Activated CD4-positive, alpha-beta T cell treated with anti-CD3 and anti-CD28 coated beads for 4 hours (primary cell): Measurements from ENCODE around the gene IDUA.
A peak's percentile ranks its signal among the peaks of the same experiment; 100 is the strongest.

ENCODE experiments used
- DNase-seq, 2 donors: peaks; one replicate each; pipeline ENCODE4 v3.0.0-alpha.2; 2020

The IDUA gene

DNA sequence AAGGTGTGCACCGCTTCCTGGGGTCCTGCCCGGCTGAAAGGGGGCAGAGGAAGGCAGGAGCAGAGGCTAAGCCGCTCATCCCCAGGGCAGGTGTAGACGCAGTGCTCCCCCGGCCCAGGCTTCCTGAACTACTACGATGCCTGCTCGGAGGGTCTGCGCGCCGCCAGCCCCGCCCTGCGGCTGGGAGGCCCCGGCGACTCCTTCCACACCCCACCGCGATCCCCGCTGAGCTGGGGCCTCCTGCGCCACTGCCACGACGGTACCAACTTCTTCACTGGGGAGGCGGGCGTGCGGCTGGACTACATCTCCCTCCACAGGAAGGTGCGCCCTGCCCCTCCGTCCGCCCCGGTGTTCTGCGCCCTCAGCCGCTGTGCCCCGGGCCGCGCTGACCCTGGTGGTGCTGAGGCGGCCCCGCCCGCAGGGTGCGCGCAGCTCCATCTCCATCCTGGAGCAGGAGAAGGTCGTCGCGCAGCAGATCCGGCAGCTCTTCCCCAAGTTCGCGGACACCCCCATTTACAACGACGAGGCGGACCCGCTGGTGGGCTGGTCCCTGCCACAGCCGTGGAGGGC, 14.8 kb downstream of the IDUA start:
- no peak for DNase-seq

DNA sequence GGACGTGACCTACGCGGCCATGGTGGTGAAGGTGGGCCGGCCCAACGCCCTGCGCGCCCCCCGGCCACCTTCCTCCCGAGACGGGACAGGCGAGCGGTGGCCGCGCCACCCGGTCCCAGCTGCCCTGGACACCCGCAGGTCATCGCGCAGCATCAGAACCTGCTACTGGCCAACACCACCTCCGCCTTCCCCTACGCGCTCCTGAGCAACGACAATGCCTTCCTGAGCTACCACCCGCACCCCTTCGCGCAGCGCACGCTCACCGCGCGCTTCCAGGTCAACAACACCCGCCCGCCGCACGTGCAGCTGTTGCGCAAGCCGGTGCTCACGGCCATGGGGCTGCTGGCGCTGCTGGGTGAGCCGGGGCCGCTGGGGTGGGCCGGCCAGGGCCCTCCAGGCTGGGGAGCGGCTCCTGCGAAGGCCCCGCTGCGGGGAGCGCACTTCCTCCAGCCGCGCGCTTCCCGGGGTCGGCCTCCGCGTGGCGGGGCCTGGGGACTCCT, 15.3 kb downstream of the IDUA start:
- no peak for DNase-seq

DNA sequence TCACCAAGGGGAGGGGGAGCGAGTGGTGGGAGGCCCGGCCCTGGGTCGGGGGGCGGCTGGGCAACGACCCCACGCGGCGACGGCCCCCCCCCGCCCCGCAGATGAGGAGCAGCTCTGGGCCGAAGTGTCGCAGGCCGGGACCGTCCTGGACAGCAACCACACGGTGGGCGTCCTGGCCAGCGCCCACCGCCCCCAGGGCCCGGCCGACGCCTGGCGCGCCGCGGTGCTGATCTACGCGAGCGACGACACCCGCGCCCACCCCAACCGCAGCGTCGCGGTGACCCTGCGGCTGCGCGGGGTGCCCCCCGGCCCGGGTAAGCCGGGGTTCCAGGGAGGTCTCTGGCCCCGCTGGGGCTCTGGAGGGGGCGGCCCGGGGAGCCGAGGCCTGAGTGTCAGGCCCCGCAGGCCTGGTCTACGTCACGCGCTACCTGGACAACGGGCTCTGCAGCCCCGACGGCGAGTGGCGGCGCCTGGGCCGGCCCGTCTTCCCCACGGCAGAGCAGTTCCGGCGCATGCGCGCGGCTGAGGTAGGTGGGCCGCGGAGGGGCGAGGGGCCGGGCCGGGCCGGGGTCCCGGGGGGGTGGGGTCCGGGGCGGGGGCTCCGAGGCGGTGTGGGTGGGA, 15.9 kb downstream of the IDUA start:
- DNase-seq, result no peak

DNA sequence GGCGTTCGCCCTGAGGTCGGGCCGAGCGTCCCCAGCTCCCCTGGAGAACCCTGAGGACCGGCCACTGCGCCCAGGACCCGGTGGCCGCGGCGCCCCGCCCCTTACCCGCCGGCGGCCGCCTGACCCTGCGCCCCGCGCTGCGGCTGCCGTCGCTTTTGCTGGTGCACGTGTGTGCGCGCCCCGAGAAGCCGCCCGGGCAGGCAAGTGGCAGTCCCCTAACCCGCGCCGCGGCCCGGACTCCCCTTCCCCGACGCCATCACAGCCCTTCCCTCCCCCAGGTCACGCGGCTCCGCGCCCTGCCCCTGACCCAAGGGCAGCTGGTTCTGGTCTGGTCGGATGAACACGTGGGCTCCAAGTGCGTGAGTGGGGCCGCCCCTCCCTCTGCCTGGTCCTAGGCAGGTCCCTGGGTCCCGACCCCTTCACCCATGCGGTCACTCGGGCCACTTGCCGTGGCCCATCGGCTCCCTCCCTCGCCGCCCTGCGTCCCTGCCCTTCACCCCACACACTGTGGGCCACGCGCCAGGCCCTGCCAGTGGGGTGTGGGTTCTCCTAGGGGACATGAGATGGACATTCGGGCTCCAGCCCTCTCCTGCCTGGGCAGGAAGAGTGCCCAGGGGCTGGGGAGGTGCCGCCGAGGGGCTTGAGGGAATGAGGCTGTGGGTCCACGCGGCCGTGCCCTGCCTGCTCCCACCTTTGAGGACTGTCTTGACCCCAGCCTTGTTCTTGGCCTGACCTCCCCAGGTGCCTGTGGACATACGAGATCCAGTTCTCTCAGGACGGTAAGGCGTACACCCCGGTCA, 16.6 kb downstream of the IDUA start:
- no peak for DNase-seq

DNA sequence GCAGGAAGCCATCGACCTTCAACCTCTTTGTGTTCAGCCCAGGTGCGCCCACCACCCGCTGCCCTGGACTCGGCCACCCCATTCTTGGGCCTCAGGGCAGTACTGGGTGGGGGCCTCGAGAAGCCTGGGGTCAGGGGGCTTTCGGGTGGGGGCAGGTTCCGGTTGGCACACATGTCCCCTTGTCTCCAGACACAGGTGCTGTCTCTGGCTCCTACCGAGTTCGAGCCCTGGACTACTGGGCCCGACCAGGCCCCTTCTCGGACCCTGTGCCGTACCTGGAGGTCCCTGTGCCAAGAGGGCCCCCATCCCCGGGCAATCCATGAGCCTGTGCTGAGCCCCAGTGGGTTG, 17.2 kb downstream of the IDUA start:
- DNase-seq, result no peak

DNA sequence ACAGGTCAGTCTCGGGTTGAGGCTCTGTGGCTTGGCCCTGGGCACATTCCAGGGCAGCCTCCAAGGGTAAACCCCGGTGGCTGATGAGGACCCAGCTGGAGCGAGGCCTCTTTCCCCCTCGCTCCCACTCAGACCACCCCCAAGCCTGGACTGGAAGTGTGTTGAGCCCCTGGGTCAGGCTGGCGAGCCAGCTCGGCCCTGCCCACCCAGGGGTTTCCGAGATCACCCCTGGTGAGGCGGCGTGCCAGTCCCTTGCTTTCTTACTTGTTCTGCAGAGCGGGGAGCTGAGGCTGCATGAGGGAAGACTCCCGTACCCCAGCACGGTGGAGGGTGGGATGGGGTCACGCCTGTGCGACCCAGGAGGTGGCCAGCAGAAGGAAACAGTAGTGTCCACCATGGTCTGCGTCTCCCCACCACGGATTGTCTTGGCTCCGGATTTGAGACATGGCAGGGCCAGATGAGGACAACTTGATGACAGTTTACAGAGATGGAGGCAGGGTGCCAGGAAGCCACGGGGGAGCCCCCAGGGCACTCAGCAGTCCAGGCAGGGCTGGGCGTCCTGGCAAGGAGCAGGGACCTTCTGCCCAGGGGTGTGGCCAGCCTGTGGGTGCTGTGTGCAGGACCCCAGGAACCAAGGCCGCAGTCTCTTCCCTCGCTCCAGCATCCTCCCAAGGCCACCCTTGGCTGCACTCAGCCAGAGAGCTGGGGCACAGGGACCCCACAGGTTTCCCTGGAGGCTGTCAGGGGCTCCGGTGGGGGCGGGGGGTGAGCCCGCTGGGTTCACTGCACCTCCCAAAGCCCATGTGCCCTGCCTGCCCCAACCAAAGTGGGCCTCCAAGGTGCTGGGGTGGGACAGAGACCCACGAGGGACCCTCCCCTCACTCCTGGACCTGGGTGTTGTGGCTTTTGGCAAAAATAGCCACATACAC, 18.0 kb downstream of the IDUA start:
- no peak for DNase-seq

DNA sequence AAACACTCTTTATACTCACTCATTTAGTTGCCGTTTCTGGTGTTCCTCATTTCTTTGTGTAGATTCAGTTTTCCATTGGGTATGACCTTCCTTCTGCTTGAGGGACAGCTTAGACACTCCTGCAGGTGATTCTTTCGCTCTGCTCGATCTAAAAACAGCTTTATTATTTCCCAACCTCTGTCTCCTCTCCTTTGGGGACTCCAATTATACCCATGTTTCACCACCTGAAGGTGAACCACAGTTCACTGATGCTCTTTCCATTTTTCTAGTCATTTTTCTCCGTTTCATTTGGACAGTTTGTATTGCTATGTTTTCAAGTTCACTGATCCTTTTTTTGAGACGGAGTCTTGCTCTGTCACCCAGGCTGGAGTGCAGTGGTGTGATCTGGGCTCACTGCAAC, 20.0 kb downstream of the IDUA start:
- no peak for DNase-seq

DNA sequence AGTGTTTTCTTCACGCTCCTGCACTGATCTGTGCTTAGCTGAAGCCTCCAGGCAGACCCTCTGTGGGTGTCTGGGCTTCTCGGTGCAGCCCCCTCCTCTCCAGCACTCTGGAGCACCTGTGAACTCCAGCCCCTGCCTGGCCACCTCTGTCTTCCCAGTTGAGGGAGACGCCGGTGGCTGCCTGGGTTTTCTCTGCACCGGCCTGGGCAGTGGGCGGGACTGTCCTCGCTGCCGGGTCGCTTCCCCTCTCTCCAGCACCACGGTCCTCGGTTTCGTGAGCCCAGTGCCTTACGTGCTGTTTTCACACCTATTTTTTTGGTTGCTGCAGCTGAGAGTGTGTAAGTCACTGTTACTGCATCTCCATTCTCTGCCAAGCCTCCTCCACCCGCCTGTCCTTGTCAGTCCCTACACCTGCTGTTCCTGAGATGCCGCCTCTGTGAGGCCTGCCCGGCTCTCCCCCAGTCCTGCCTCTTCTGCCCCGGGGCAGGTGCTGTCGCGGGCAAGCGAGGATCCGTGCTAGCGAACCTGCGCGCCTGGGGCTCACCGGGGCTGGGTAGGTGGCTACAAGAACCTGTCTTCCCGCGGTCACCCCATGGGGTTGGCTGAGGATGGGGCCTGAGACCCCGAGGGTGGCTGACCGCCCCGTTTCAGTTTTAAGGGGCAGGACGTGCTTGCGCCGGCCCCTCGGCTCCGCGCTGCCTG, 22.1 kb downstream of the IDUA start:
- DNase-seq, result peak; percentile 32 to 33

DNA sequence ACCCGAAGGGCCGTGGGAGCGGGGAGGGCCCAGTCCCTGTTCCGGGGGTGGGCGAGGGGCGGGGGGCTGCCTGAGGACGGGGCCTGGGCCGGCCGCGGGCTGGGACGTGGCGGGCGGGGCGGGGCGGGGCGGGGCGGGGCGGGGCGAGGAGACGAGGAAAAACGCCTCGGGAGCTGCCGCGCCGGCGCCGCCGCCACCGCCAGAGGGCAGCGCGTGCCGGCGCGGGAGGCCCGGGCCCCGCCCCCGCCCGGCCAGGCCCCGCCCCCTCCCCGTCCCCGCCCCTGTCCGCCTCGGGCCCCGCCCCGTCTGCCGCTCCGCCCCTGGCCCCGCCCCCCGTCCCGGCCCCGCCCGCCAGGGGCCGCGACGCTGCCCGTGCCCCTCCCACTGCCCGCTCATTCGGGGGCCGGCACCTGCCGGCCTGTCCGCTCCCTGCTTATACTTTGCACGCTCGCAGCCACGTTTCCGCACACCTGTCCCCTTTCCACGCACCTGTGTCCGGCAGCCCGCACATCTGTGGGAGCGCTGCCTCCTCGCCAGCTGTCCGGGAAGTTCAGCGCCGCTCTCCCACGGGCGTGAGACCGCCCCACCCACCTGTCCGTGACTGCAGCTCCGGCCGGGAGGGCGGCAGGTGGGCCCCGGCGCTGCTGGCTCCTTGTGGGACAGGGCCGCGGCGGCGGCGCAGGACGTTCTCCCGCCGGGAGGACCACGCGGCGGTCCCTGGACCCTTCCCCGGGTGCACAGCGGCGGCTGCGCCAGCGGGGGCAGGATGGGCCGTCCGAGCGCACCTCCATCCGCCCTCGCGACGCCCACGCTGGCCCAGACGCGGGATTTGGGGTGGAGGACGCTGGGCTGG, 22.9 kb downstream of the IDUA start:
- DNase-seq, result peak; percentile 66 to 79

DNA sequence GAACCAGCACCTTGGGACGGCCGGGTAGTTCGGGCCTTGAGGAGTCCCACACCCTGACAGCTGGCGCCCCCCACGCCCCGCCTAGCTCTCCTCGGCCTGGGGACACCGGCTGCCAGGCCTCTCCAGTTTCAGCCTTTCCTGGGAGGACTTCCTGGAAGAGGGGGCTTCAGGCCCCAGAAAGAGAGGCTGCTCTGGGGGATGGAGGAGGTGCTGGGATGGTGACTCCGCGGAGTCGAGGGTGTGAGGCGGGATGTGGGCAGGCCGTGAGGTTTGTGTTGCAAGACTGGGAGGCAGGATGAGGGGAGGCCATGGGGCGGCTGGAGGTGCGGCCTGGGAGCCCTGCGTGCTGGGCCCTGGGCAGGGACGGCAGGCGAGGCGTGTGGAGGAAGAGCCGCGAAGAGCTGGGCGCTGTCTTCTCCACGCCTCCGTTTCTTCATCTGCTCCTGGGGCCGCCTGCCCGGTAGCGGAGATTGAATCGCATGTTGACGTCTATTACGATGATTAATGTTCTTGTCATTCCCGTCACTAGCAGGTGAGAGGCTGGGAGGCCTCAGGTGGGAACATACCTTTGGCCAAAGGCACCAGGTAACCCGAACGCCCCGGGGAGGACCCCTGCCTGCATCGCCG, 23.7 kb downstream of the IDUA start:
- peak; percentile 58 to 61 for DNase-seq

DNA sequence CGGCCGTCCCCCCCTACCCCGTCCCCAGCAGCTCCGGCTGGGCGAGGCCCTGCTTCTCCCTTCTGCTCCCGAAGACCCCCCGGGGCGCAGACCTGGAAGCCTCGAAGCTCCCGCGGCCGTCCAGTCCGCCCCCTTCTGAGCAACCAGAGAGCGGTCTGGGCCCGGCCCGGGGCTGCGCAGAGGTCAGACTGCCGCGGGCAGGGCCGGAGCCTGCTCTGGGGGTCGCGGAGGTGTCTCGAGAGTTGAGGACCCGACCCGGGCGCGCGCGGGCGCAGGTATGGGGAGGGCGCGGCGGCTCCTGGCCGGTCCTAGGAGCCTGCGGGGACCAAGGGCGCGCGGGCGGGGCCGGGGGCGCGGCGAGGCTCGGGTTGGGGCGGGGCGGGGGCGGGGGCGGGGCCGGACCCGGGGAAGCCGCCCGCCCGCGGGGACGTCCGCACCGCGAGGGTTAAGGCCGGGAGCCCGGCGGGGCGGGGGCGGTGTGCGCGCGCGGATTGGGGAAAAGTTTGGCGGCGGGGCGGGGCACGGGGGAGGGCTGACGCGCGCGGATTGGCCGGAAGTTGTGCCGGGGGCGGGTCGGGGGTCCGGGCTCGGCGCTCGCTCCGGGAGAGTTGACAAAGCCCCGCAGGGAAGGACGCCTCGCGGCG, 24.3 kb downstream of the IDUA start, which contains the start of gene FGFRL1:
Gene FGFRL1 (plus strand): TSS at position 605 of the 644 bp plus-strand sequence. CDS start 860 bp downstream, outside the sequence.
- DNase-seq, result peak; percentile 94

DNA sequence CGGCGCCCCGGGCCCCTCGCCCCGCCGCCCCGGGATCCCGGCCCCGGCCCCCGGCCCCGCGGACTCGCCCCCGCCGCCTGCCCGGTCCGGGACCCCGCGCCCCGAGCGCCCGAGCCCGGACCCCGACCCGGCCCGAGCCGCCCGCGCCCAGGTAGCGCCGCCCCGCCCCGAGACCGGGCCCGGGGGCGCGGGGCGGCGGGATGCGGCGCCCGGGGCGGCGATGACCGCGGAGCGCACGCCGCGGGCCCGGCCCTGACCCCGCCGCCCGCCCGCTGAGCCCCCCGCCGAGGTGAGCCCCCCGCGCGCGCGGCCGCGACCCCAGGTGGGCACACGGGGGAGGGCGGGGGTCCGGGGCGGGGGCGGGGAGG, 24.8 kb downstream of the IDUA start:
- DNase-seq, result no peak

DNA sequence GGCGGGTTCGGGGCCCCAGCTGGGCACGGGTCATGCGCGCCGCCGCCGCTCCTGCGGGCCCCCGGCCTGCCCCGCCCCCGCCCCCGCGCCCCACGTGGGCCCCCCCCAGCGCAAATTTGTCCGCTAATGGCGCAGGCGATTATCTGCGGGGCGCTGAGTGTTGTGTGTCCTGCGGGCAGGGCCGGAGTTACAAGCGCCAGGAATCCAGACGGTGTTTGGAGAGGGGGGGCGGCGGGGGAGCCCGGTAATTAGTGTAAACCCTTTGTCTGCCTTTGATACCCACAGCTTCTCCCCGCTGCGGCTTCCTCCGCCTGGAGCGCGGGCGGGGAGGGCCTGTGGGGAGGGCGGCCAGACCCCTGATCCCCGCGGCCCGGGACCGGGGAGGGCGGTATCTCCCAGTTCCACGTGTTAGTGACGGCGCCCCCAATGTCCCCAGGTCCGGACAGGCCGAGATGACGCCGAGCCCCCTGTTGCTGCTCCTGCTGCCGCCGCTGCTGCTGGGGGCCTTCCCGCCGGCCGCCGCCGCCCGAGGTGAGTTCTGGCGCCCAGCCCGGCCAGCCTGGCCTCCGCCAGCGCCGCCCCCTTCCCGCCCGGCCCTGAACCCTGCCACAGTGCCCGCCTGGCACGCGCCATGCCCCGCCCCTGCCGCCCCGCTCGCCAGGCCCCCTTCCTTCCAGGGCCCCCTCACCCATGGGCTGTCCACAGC, 25.3 kb downstream of the IDUA start:
- peak; percentile 33 to 35 for DNase-seq

DNA sequence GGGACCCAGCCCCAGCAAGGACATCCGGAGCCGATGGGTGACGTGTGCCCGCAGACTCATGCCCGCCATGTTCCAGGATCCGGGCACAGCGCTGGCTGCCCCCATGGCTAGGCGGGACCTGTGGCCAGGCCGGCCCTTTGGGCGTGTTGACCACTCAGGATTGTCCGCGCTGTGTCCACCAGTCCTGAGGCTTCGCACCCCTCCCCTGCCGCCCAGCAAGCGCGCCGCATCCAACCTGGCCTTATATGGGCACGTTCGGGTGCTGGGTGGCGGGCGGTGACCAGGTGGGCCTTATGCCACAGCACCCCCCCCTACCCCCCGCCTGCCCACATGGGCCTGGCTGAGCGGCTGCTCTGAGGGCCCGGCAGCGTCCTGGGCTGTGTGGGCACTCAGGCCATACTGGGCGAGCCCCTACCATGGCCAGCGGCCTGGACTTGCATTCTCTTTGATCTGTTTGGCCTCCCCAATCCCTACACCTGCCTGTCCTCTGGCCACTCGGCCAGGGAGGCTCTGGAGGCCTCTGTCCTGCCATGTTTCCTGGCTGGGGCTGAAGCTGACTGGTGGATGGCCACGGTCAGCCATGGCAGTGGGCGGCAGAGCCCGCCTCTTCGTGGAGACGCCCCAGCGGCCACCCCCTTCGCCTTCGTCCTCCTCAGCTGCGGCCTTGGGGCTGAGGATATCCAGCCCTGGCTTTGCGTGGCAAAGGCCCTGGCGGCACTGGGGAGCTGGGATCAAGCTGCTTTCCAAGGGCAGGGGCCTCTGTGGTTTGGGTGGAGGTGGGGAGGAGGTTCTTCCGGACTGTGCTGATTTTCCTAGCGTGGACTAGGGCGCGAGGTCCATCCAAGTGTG, 26.6 kb downstream of the IDUA start:
- DNase-seq, result no peak

DNA sequence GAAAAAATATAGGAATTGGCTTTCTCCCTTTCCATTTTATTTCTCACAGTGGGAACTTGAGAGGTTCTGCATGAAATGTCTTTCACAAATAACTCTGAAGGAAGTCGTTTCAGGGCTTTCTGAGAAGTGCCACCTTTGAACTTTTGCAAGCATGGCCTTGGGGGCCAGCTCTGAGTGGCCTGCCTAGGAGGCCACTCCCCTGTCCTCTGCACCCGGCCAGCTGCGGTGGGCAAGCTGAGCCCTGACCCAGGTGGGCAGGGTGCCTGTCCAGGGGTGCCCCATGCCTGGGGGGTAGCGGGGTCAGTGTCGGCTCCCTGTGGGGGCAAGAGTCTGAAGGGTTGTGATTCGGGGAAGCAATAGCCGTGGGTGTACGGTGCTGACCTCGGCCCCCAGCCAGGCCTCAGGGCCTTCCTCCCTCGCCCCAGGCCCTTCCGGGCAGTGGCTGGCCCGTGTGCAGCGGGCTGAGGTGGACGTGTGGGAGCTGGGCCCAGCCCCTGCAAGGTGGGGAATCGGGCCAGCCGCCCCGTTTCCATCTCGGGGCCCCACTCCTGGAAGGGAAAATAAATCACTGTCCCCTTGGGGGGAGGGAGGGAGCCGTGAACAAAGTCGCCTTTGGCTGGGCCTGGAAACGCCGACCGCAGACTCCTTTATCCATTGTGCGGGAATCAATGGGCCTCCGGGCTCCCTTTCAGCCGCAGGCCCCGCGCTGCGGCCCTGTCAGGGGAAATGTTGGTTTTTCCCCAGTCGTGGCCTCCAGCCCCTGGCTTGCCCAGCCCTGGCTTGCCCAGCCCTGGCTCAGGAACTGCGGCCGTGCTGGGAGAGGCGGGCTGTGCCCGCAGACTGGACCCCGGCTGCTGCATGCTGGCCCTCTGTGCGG, 27.7 kb downstream of the IDUA start:
- no peak for DNase-seq

DNA sequence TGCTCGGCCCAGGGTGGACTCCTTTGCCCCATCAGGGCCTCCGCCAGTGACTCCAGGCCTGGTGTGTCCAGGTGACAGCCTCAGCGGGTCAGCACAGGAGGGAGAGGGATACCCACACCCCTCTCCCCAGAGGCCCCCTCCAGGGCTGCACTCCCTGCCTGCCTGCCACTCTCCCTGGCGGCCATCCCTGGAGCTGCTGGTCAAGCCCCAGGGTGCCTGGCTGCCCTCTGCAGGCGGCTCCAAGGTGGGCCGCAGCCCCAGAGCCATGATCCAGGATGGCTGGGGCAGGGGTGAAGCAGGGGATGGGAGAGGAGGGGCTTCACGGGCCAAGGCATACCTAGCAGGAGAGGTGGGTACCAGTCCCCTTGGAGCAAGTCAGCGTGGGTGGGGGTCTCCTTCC, 28.3 kb downstream of the IDUA start:
- DNase-seq, result no peak

DNA sequence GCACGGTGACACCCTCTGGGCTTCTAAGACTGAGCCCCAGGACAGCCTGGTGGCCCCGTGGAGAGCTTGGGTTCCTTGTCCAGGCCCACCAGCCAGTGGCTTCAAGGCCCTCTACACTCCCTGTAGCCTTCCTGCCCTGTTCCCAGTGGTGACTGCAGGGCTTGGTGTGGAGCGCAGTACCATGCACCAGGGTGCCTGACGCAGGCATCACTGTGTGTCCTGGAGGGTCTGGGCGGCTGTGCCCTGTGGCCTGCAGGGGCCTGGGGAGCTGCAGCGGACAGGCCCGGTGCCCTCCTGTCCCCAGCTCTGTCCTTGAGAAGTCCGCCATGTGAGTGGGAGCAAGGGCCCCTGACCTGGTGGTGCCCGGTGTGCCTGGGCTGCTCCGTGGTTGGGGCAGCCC, 28.9 kb downstream of the IDUA start:
- DNase-seq, result no peak

DNA sequence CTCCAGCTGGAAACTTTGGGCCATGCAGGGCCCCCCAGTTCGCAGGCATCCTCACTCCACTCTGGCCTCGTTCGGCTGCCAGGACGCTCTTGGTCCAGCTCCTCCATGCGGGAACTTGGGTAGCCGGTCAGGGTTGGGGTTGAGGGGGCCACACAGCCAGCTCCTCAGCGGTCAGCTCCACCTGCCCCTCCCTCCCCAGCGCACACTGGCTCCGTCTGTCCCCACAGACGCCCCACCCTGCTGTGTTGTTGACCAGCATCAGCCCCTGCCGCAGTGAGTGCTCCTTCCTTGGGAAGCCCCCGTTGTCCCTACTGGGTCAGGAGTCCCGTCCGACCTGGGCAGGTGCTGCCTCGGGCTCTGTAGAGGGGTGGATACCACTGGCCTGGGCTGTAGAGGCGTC, 30.4 kb downstream of the IDUA start:
- no peak for DNase-seq
